Heart left ventricle (tissue), 13 donors: Measurements from ENCODE around the gene KRTCAP2.

Experiments
- CTCF ChIP-seq, 12 donors: fragments of 200-600 bp; sonication (generic) in 4 of 12; IDR thresholded peaks; one replicate each; pipeline versions ENCODE4 v1.5.0 to v1.8.0; 2018 to 2022; ENCODE audit warnings: antibody characterized with exemption in 12 of 12, mild to moderate bottlenecking in 5 of 12
- POLR2A ChIP-seq, 2 donors: fragments of 450-650 bp; IDR thresholded peaks; one replicate each; pipeline ENCODE4 v1.6.1; 2017; ENCODE audit warnings: antibody characterized with exemption in 2 of 2, mild to moderate bottlenecking in 2 of 2, moderate library complexity in 2 of 2
- donor health status: ischemic (EF 13 %, LVEDD 7.1; RV severe dilation, severe dysfunction).
- donor health status: DM: no; HTN: yes; CAD: no.
- donor health status: DM: no; HTN: no; CAD: no.
- donor health status: ischemic (EF 25% LVEDD 6.9; RV normal size, moderate dysfunction).
- donor health status: ischemic (EF 25% LVEDD 5.7; RV mildly dilated, moderate dysfunction).
- donor health status: ischemic (EF 35%, LVEDD 5.7; RV mildly dilated, moderate dysfunction).
- donor health status: nonischemic (EF 11% LVEDD 7.7; RV severe dilation, severe dysfunction).
- donor health status: DM: yes; HTN: yes; CAD: no.
- donor health status: PGD.
- donor health status: ischemic (EF 29% LVEDD 5.4; RV normal size, mild dysfunction).
- donor health status: nonischemic (EF 23%, LVEDD 6.1; RV moderate dilation, normal function).

GRCh38 chr1:155191904-155192303 is 18.8 kb upstream of the KRTCAP2 start:
- TF ChIP-seq POLR2A (IDR thresholded peaks at IDR 0.05) = no peak
- no peak for TF ChIP-seq CTCF (IDR thresholded peaks at IDR 0.05)
